ENCODE measurements around the gene TSPAN9.

DNA sequence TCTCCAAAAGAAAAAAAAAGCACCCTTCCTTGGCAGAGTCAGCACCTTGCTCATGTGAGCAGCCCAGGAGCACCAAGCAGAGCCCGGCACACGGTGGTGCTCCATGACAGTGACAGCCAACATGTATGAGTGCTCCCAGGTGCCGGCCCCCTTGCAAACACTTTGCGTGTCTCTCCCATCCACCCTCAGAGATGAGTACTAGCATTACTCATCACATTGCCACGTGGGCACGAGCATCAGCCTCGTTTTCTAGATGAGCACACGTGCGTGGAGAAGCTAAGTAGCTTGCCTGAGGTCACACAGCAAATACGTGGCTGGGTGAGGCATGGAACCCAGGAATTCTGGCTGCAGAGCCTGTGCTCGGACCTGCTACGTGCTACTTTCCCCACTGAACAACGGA lies 235.9 kb downstream of the TSPAN9 start:
- TF ChIP-seq, protein P1, sequence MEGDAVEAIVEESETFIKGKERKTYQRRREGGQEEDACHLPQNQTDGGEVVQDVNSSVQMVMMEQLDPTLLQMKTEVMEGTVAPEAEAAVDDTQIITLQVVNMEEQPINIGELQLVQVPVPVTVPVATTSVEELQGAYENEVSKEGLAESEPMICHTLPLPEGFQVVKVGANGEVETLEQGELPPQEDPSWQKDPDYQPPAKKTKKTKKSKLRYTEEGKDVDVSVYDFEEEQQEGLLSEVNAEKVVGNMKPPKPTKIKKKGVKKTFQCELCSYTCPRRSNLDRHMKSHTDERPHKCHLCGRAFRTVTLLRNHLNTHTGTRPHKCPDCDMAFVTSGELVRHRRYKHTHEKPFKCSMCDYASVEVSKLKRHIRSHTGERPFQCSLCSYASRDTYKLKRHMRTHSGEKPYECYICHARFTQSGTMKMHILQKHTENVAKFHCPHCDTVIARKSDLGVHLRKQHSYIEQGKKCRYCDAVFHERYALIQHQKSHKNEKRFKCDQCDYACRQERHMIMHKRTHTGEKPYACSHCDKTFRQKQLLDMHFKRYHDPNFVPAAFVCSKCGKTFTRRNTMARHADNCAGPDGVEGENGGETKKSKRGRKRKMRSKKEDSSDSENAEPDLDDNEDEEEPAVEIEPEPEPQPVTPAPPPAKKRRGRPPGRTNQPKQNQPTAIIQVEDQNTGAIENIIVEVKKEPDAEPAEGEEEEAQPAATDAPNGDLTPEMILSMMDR (IDR thresholded peaks at IDR 0.05; ENCODE audit: insufficient read depth, low read depth, low read length) = no peak
- no peak for TF ChIP-seq EZH2 (IDR thresholded peaks at IDR 0.05; ENCODE audit: insufficient read depth, low read length)
